NB4 (cell line): ENCODE measurements around the gene NPIPA2.
"Not testable (repeated sequence)": the region's sequence is repeated elsewhere in the genome, so short reads cannot be mapped to it uniquely, and the experiment has no call there.

Source experiments
- CTCF ChIP-seq: IDR thresholded peaks from one replicate; pipeline ENCODE4 v1.5.1; 2012; ENCODE audit warnings: low read depth, low read length
- MAX ChIP-seq: IDR thresholded peaks from 2 replicates; pipeline ENCODE4 v1.6.1; 2011; ENCODE audit warnings: low read depth, low read length
- POLR2A ChIP-seq: IDR thresholded peaks from 2 replicates; pipeline ENCODE4 v1.6.1; 2011; ENCODE audit warnings: mild to moderate bottlenecking; ENCODE audit not compliant: insufficient read length; ENCODE audit errors: extremely low read depth

GRCh38 chr16:14733233-14733632 lies 9.1 kb upstream of the NPIPA2 start:
- not testable (repeated sequence) for TF ChIP-seq CTCF, POLR2A, MAX
